Sigmoid colon (tissue), 7 donors: ENCODE measurements around the gene SWT1. TPM values are rescaled to one million over a fixed set of nuclear protein-coding genes. Genes with fewer than 3 reads are reported as not detected.
A peak's percentile ranks its signal among the peaks of the same experiment; 100 is the strongest.
"Not testable (repeated sequence)": the region's sequence is repeated elsewhere in the genome, so short reads cannot be mapped to it uniquely, and the experiment has no call there.

Experiments
- DNase-seq: peaks from one replicate; pipeline ENCODE4 v3.0.0-alpha.2; 2019
- H3K27ac ChIP-seq, 4 donors: fragments of 200-600 bp; sonication (generic); one replicate each; pipeline ENCODE4 v1.5.1; 2016 to 2019; ENCODE audit warnings: mild to moderate bottlenecking in 1 of 4
- H3K27me3 ChIP-seq, 3 donors: fragments of 200-600 bp; sonication (generic); one replicate each; pipeline ENCODE4 v1.5.1; 2019; ENCODE audit warnings: mild to moderate bottlenecking in 1 of 3
- H3K36me3 ChIP-seq, 4 donors: fragments of 200-600 bp; sonication (generic); one replicate each; pipeline ENCODE4 v1.5.1; 2016 to 2019
- H3K4me1 ChIP-seq, 4 donors: fragments of 200-600 bp; sonication (generic); one replicate each; pipeline ENCODE4 v1.5.1; 2017 to 2019
- H3K4me3 ChIP-seq, 4 donors: fragments of 200-600 bp; sonication (generic); one replicate each; pipeline ENCODE4 v1.5.1; 2017 to 2019; ENCODE audit warnings: mild to moderate bottlenecking in 2 of 4, moderate library complexity in 1 of 4
- H3K9me3 ChIP-seq, 4 donors: fragments of 200-600 bp in 3 of 4; sonication (generic) in 3 of 4; one replicate each; pipeline versions ENCODE4 v1.5.1 to v1.6.1; 2013 to 2019
- EP300 ChIP-seq, 4 donors: sonication (generic); formaldehyde crosslinking; IDR thresholded peaks; one replicate each; pipeline ENCODE4 v1.6.1; 2017; ENCODE audit warnings: antibody characterized with exemption in 4 of 4
- POLR2A ChIP-seq, 2 donors: fragments of 450-650 bp; IDR thresholded peaks; one replicate each; pipeline ENCODE4 v1.6.1; 2016; ENCODE audit warnings: antibody characterized with exemption in 2 of 2, mild to moderate bottlenecking in 2 of 2, moderate library complexity in 2 of 2
- POLR2AphosphoS5 ChIP-seq, 4 donors: sonication (generic); formaldehyde crosslinking; IDR thresholded peaks; one replicate each; pipeline ENCODE4 v1.6.1; 2017; ENCODE audit warnings: antibody characterized with exemption in 4 of 4
- WGBS, 2 donors: extraction: QIAGEN DNeasy Blood & Tissue Kit; methylation state at CpG; one replicate each; pipeline ENCODE4 v1.1.7; 2013; 5-methylcytosine and 5-hydroxymethylcytosine counted together
- intact Hi-C: fragments of 100-400 bp; cut with DNase I; formaldehyde crosslinking; loops from one replicate; pipeline ENCODE4 v1.15.1; 2023
- polyA plus RNA-seq, 3 donors: library from polyadenylated mRNA; stranded (reverse); fragments of 200-250 nt; gene quantifications; one replicate each; pipeline ENCODE4 v1.2.3, GENCODE V29; 2013
- total RNA-seq, 4 donors: library from RNA; depleted of rRNA; stranded (reverse); fragments of >200 nt; gene quantifications; one replicate each; pipeline ENCODE4 v1.1.0, GENCODE V29; 2016
- TF ChIP-seq, protein P1 (sequence below), 4 experiments: fragments of 450-650 bp in 3 of 4; fragments of 200-600 bp in 1 of 4; IDR thresholded peaks; one replicate each; pipeline ENCODE4 v1.5.1; 2016 to 2019; ENCODE audit warnings: antibody characterized with exemption in 4 of 4, mild to moderate bottlenecking in 3 of 4, moderate library complexity in 2 of 4
- donor health status: healthy with polysubstance abuse.
- donor health status: Bipolar disorder and iron deficiency.
- donor health status: healthy.

Gene SWT1
- total and polyA plus RNA-seq, 7 donors, result 2.2 to 12.7 (median 6.8) TPM

DNA sequence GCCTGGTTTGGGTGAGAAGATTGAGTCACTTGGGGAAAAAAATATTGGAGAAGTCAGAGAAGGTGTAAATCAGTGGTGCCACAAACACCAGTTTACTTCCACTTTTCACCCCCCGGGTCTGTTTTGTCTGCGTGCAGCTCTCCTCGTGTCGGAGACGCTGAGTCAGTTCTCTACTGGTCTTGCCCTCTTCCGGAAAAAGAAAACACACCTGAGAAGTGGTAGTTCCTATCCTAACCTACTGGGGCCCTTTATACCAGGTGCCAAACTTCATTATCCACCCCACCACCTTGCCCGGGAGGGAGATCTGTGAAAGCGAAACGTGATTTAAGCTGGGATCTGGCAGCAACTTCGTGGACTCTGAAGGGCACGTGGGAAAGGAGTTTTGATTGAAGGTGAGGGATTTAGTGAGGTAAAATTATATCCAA, 160.9 kb downstream of the SWT1 start:
- DNase-seq, result peak; percentile 65
- intact Hi-C loops, result loop anchor here (2.0 to 10.0 kb wide), 2 partner anchors 161 to 357 kb away; partner anchors contain the start of genes SWT1 and TRMT1L

DNA sequence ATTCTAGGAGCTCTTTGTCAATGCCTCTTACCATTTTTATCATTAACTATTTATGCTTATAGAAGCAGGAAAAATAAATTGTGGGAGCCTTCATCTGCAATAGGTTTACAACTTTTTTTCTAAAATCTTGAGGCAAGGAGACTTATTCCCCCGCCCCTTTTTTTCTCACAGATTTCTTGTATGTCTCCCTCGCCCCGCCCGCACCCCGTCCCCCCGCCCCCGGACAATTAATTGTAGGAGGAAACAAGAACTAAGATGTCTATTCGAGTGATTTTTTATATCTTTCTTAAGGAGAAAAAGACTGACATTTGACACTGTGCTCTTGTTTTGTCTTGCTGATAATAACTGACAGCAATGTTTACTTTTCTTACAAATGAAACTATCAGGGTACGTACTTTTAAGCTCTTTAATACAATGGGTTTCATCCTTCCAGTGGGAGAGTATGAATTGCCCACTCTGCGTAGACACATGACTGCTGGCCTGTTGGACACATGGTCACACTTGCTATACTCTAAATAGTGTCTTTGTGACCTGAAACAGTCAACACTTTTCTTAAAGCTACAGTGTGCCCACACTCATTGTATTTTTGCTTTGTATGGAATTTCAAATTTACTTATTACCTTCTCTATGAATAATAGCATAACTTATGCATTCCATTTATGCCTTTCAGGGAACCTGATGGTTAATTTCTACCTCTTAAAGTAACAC, 161.6 kb downstream of the SWT1 start:
- DNase-seq, result no peak
- Histone ChIP-seq H3K9me3 (no peaks in the 10 kb centered on the region), H3K27me3 (no peaks in the 10 kb centered on the region), H3K4me1 (peaks cover 0 to 31% (median 26%) of the 10 kb centered on the region in 4 donors), H3K4me3 (no peak overlapping the region), H3K27ac (peak overlapping the region; percentile 95 to 98 (median 96)), H3K36me3 (no peaks in the 10 kb centered on the region)
- WGBS, 2 donors, result 60 to 75% methylated on average over 10 of the region's 10 CpGs
- intact Hi-C loops, result loop anchor here (10.0 kb wide), 1 partner anchor 356 kb away; no protein-coding TSS in a partner anchor
- TF ChIP-seq POLR2A (IDR thresholded peaks at IDR 0.05) (no peak), EP300 (IDR thresholded peaks at IDR 0.05) (no peak), POLR2AphosphoS5 (IDR thresholded peaks at IDR 0.05) (no peak)
- TF ChIP-seq, protein P1, sequence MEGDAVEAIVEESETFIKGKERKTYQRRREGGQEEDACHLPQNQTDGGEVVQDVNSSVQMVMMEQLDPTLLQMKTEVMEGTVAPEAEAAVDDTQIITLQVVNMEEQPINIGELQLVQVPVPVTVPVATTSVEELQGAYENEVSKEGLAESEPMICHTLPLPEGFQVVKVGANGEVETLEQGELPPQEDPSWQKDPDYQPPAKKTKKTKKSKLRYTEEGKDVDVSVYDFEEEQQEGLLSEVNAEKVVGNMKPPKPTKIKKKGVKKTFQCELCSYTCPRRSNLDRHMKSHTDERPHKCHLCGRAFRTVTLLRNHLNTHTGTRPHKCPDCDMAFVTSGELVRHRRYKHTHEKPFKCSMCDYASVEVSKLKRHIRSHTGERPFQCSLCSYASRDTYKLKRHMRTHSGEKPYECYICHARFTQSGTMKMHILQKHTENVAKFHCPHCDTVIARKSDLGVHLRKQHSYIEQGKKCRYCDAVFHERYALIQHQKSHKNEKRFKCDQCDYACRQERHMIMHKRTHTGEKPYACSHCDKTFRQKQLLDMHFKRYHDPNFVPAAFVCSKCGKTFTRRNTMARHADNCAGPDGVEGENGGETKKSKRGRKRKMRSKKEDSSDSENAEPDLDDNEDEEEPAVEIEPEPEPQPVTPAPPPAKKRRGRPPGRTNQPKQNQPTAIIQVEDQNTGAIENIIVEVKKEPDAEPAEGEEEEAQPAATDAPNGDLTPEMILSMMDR (IDR thresholded peaks at IDR 0.05), result no peak

More for the DNA sequence above, 160.9 kb downstream of the SWT1 start:
- Histone ChIP-seq H3K4me1 (peaks cover 0 to 37% (median 31%) of the 10 kb centered on the region in 4 donors), H3K27me3 (no peaks in the 10 kb centered on the region), H3K9me3 (no peaks in the 10 kb centered on the region), H3K4me3 (peak overlapping the region; percentile 82 to 91 (median 86)), H3K27ac (peak overlapping the region; percentile 95 to 98 (median 96)), H3K36me3 (no peaks in the 10 kb centered on the region)
- 27 to 63% methylated on average over 11 of the region's 11 CpGs for WGBS, 2 donors
- TF ChIP-seq EP300 (IDR thresholded peaks at IDR 0.05) (no peak), POLR2AphosphoS5 (IDR thresholded peaks at IDR 0.05) (no peak), POLR2A (IDR thresholded peaks at IDR 0.05) (no peak)
- TF ChIP-seq, protein P1 (IDR thresholded peaks at IDR 0.05), result no peak

DNA sequence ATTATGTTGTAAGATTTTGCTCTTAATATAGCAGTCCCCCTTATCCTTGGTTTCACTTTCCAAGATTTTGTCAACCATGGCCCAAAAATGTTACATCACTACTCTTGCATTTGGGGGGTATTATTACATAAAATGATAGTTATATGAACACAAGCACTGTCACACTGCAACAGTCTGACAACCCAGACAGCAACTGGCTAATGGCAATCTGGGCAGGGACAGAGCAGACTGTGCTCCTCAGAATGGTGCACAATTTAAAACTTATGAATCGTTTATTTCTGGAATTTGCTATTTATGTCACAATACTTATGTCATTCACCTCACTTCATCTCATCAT, 162.1 kb downstream of the SWT1 start:
- intact Hi-C loops, result loop anchor here (10.0 kb wide), 1 partner anchor 356 kb away; no protein-coding TSS in a partner anchor
- 74 to 86% methylated on average over 1 of the region's 1 CpG for WGBS, 2 donors
- no peak overlapping the region for H3K27ac ChIP-seq

DNA sequence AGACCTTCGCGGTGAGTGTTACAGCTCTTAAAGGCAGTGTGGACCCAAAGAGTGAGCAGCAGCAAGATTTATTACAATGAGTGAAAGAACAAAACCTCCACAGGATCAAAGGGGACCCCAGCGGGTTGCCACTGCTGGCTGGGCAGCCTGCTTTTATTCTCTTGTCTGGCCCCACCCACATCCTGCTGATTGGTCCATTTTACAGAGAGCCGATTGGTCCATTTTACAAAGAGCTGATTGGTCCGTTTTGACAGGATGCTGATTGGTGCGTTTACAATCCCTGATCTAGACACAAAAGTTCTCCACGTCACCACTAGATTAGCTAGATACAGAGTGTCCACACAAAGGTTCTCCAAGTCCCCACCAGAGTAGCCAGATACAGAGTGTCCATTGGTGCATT, 164.1 kb downstream of the SWT1 start:
- H3K4me3 ChIP-seq, H3K36me3 ChIP-seq, H3K4me1 ChIP-seq, H3K9me3 ChIP-seq, H3K27ac ChIP-seq, H3K27me3 ChIP-seq, DNase-seq, intact Hi-C loops: not testable (repeated sequence)
- 97 to 99% methylated on average over 7 of the region's 7 CpGs for WGBS, 2 donors

More for the DNA sequence above, 162.1 kb downstream of the SWT1 start:
- Histone ChIP-seq H3K4me1 (peaks cover 0 to 25% (median 21%) of the 10 kb centered on the region in 4 donors), H3K9me3 (no peaks in the 10 kb centered on the region), H3K4me3 (no peak overlapping the region), H3K36me3 (no peaks in the 10 kb centered on the region), H3K27me3 (no peaks in the 10 kb centered on the region)
- TF ChIP-seq, protein P1 (IDR thresholded peaks at IDR 0.05), result no peak
- no peak for TF ChIP-seq POLR2A (IDR thresholded peaks at IDR 0.05)
- TF ChIP-seq POLR2AphosphoS5 (IDR thresholded peaks at IDR 0.05), result no peak
- no peak for TF ChIP-seq EP300 (IDR thresholded peaks at IDR 0.05)
- DNase-seq, result no peak

DNA sequence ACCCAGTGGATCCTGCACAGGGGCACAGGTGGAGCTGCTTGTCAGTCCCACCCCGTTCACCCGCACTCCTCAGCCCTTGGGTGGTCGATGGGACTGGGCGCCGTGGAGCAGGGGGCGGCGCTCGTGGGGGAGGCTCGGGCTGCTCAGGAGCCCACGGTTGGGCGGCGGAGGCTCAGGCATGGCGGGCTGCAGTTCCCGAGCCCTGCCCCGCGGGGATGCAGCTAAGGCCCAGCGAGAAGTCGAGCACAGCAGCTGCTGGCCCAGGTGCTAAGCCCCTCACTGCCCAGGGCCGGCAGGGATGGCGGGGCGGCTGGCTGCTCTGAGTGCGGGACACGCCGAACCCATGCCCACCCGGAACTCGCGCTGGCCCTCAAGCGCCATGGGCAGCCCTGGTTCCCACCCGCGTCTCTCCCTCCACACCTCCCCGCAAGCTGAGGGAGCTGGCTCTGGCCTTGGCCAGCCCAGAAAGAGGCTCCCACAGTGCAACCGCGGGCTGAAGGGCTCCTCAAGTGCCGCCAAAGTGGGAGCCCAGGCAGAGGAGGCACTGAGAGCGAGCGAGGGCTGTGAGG, 164.8 kb downstream of the SWT1 start:
- H3K4me3 ChIP-seq, H3K27ac ChIP-seq, H3K36me3 ChIP-seq, H3K9me3 ChIP-seq, DNase-seq, intact Hi-C loops, H3K4me1 ChIP-seq, H3K27me3 ChIP-seq: not testable (repeated sequence)
- WGBS, 2 donors, result 98 to 99% methylated on average over 36 of the region's 36 CpGs
